Neuron (in vitro differentiated cells): ENCODE results near the gene RAPGEF6.

ENCODE experiments used
- H2AFZ ChIP-seq: one replicate; pipeline ENCODE4 v1.6.1; 2013; ENCODE audit warnings: low read depth, mild to moderate bottlenecking, inconsistent platforms, low read length, moderate library complexity
- H3K27me3 ChIP-seq: one replicate; pipeline ENCODE4 v1.6.1; 2013; ENCODE audit warnings: low read length; ENCODE audit not compliant: insufficient read depth
- H3K36me3 ChIP-seq: one replicate; pipeline ENCODE4 v1.6.1; 2013; ENCODE audit warnings: low read length; ENCODE audit not compliant: insufficient read depth
- H3K4me1 ChIP-seq: one replicate; pipeline ENCODE4 v1.6.1; 2013; ENCODE audit warnings: low read length; ENCODE audit not compliant: insufficient read depth
- H3K4me3 ChIP-seq: 2 replicates; pipeline ENCODE4 v1.5.1; 2013; ENCODE audit warnings: mild to moderate bottlenecking, low read length, moderate library complexity
- H3K9me3 ChIP-seq: one replicate; pipeline ENCODE4 v1.6.1; 2013; ENCODE audit warnings: low read length

The RAPGEF6 gene

GRCh38 chr5:131539251-131539650 is 95.8 kb downstream of the RAPGEF6 start:
- no peaks in the 10 kb centered on the region for H3K36me3 ChIP-seq
- H3K4me1 ChIP-seq, result peaks cover 8% of the 10 kb centered on the region
- no peaks in the 10 kb centered on the region for H3K27me3 ChIP-seq
- no peaks in the 10 kb centered on the region for H3K9me3 ChIP-seq
- no peak overlapping the region for H2AFZ ChIP-seq
- no peak overlapping the region for H3K4me3 ChIP-seq

GRCh38 chr5:131538177-131538593 is 96.8 kb downstream of the RAPGEF6 start:
- Histone ChIP-seq H3K4me1 (peaks cover 8% of the 10 kb centered on the region), H3K36me3 (no peaks in the 10 kb centered on the region), H2AFZ (no peak overlapping the region), H3K4me3 (no peak overlapping the region), H3K27me3 (no peaks in the 10 kb centered on the region), H3K9me3 (no peaks in the 10 kb centered on the region)

GRCh38 chr5:131536850-131537448 is 98.1 kb downstream of the RAPGEF6 start:
- no peaks in the 10 kb centered on the region for H3K27me3 ChIP-seq
- H3K36me3 ChIP-seq, result no peaks in the 10 kb centered on the region
- H2AFZ ChIP-seq, result no peak overlapping the region
- no peaks in the 10 kb centered on the region for H3K9me3 ChIP-seq
- H3K4me1 ChIP-seq, result peaks cover 8% of the 10 kb centered on the region
- no peak overlapping the region for H3K4me3 ChIP-seq

GRCh38 chr5:131536211-131536826 is 98.7 kb downstream of the RAPGEF6 start:
- Histone ChIP-seq H3K27me3 (no peaks in the 10 kb centered on the region), H3K4me1 (peaks cover 8% of the 10 kb centered on the region), H3K9me3 (no peaks in the 10 kb centered on the region), H2AFZ (no peak overlapping the region), H3K36me3 (no peaks in the 10 kb centered on the region), H3K4me3 (no peak overlapping the region)

GRCh38 chr5:131534974-131535373 is 100.1 kb downstream of the RAPGEF6 start:
- Histone ChIP-seq H3K36me3 (no peaks in the 10 kb centered on the region), H3K9me3 (no peaks in the 10 kb centered on the region), H3K4me3 (no peak overlapping the region), H2AFZ (no peak overlapping the region), H3K27me3 (no peaks in the 10 kb centered on the region), H3K4me1 (peaks cover 11% of the 10 kb centered on the region)

- Histone ChIP-seq H2AFZ (no peak overlapping the region), H3K36me3 (no peaks in the 10 kb centered on the region), H3K4me3 (no peak overlapping the region), H3K4me1 (peaks cover 11% of the 10 kb centered on the region), H3K27me3 (no peaks in the 10 kb centered on the region), H3K9me3 (no peaks in the 10 kb centered on the region)
Measured at GRCh38 chr5:131533836-131534235, 101.2 kb downstream of the RAPGEF6 start.

- no peaks in the 10 kb centered on the region for H3K27me3 ChIP-seq
- no peak overlapping the region for H2AFZ ChIP-seq
- H3K4me3 ChIP-seq, result peak overlapping the region; percentile 7
- peaks cover 11% of the 10 kb centered on the region for H3K4me1 ChIP-seq
- H3K9me3 ChIP-seq, result no peaks in the 10 kb centered on the region
- no peaks in the 10 kb centered on the region for H3K36me3 ChIP-seq
Measured at GRCh38 chr5:131532031-131532640, 102.9 kb downstream of the RAPGEF6 start.

GRCh38 chr5:131530706-131531331 is 104.2 kb downstream of the RAPGEF6 start:
- Histone ChIP-seq H3K36me3 (no peaks in the 10 kb centered on the region), H3K4me3 (peak overlapping the region; percentile 21), H2AFZ (no peak overlapping the region), H3K9me3 (no peaks in the 10 kb centered on the region), H3K27me3 (no peaks in the 10 kb centered on the region), H3K4me1 (peaks cover 11% of the 10 kb centered on the region)

GRCh38 chr5:131528682-131529081 is 106.3 kb downstream of the RAPGEF6 start:
- no peaks in the 10 kb centered on the region for H3K9me3 ChIP-seq
- no peak overlapping the region for H2AFZ ChIP-seq
- H3K4me3 ChIP-seq, result no peak overlapping the region
- H3K36me3 ChIP-seq, result no peaks in the 10 kb centered on the region
- peaks cover 3% of the 10 kb centered on the region for H3K4me1 ChIP-seq
- H3K27me3 ChIP-seq, result no peaks in the 10 kb centered on the region

GRCh38 chr5:131525805-131526204 is 109.2 kb downstream of the RAPGEF6 start:
- H2AFZ ChIP-seq, result no peak overlapping the region
- H3K4me3 ChIP-seq, result no peak overlapping the region

GRCh38 chr5:131524431-131524830 is 110.6 kb downstream of the RAPGEF6 start:
- Histone ChIP-seq H3K27me3 (no peaks in the 10 kb centered on the region), H2AFZ (no peak overlapping the region), H3K4me3 (no peak overlapping the region), H3K36me3 (peaks cover 4% of the 10 kb centered on the region), H3K4me1 (no peaks in the 10 kb centered on the region), H3K9me3 (no peaks in the 10 kb centered on the region)

More at GRCh38 chr5:131525805-131526204, 109.2 kb downstream of the RAPGEF6 start:
- H3K36me3 ChIP-seq, result no peaks in the 10 kb centered on the region
- H3K27me3 ChIP-seq, result no peaks in the 10 kb centered on the region
- no peaks in the 10 kb centered on the region for H3K4me1 ChIP-seq
- no peaks in the 10 kb centered on the region for H3K9me3 ChIP-seq

GRCh38 chr5:131523500-131524185 is 111.4 kb downstream of the RAPGEF6 start:
- Histone ChIP-seq H3K27me3 (no peaks in the 10 kb centered on the region), H2AFZ (no peak overlapping the region), H3K4me3 (no peak overlapping the region), H3K9me3 (no peaks in the 10 kb centered on the region), H3K4me1 (no peaks in the 10 kb centered on the region), H3K36me3 (peaks cover 6% of the 10 kb centered on the region)

- no peaks in the 10 kb centered on the region for H3K4me1 ChIP-seq
- no peaks in the 10 kb centered on the region for H3K9me3 ChIP-seq
- H3K27me3 ChIP-seq, result no peaks in the 10 kb centered on the region
- H3K4me3 ChIP-seq, result no peak overlapping the region
- no peak overlapping the region for H2AFZ ChIP-seq
- H3K36me3 ChIP-seq, result peaks cover 11% of the 10 kb centered on the region
Measured at GRCh38 chr5:131521252-131521651, 113.8 kb downstream of the RAPGEF6 start.
